Activated CD4-positive, CD25-positive, alpha-beta regulatory T cell (primary cell): ENCODE measurements around the gene SMG6.
"Not testable (repeated sequence)": the region's sequence is repeated elsewhere in the genome, so short reads cannot be mapped to it uniquely, and the experiment has no call there.

Experiments
- DNase-seq, 4 experiments: peaks; one replicate each; lab custom pipeline; 2025; lab: John Stamatoyannopoulos, UW

Gene SMG6

DNA sequence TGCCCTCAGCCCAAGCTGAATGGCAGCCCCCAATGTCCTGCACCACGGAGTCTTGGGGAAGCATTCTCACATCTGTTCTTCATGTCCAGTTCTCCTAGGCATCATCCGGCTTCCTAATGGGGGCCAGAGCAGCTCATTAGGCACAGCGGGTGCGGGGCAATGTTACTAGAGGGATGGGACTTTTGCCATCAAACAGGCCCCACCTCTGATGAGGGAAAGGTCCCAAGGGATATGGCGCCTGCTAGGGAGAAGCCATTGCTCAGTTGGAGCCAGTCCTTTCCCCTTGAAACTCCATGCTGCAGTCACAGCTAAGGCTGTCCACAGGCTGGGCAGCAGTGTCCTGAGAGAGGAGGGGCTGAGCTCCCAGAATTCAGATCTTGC is 275.4 kb downstream of the SMG6 start:
- DNase-seq: no peak

GRCh38 chr17:2027528-2028233 is 275.9 kb downstream of the SMG6 start:
- no peak for DNase-seq

- no peak for DNase-seq
Measured at GRCh38 chr17:2025622-2026309, 277.8 kb downstream of the SMG6 start.

GRCh38 chr17:2025220-2025621 is 278.4 kb downstream of the SMG6 start, which contains the start of gene RTN4RL1:
RTN4RL1 (minus strand) TSS chr17:2025334; CDS start chr17:2024865, 469 bp downstream.
- peak; percentile 29 to 49 (median 38) for DNase-seq

DNA sequence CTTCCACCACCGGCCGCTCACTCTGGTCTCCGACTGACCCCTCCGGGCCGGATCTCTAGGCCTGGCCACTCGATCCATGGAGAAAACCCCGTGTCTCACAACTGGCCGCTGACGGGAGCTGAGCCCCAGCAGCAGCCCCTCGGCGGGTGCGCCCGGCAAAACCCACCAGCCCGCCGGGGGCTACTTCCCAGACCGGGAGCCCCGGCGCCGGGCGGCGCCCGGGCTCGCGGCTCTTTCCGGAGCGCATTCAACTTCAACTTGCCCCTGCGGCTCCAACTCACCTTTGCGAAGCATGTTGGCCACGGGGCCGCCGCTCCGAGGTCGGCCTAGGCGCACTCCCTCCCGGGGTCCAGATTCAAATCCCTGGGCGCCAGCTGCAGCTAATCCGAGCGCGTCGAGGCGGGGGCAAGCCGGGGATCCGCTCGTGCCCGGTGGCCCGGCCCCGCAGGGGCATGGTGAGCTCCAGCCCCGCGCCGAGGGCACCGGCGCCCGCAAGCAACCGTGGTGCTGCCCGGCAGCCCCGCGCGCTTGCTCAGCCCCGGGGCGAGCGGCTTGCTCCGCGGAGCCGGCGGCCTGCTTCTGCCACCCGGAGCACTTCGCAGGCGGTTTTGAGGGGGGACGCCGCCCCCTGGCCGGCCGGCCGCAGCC is 278.9 kb downstream of the SMG6 start:
- no peak for DNase-seq

- DNase-seq: no peak
Measured at GRCh38 chr17:2023692-2024571, 279.7 kb downstream of the SMG6 start.

- no peak for DNase-seq
Measured at GRCh38 chr17:2023256-2023655, 280.3 kb downstream of the SMG6 start.

GRCh38 chr17:2022647-2023240 is 280.8 kb downstream of the SMG6 start:
- no peak for DNase-seq

GRCh38 chr17:2020721-2021120 is 282.9 kb downstream of the SMG6 start:
- DNase-seq: no peak

DNA sequence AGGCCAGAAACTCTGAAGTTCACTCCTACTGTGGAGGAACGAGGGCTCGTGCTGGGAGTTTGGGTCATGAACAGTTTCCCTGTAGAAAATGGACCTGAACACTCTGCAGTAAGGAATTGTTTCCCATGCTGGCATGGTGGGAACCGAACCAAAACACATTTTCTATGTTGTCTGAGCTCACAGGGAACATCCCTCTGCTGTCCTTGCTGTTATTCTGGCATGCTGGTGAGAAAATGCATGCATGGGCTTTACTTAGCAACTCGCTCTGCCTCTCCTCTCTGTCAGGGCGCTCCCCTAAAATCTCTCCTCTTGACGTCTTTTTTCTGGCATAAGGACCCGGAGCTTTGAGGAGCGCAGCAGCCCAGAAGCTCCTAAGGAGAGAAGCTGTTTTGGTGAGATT is 283.9 kb downstream of the SMG6 start:
- no peak for DNase-seq

DNA sequence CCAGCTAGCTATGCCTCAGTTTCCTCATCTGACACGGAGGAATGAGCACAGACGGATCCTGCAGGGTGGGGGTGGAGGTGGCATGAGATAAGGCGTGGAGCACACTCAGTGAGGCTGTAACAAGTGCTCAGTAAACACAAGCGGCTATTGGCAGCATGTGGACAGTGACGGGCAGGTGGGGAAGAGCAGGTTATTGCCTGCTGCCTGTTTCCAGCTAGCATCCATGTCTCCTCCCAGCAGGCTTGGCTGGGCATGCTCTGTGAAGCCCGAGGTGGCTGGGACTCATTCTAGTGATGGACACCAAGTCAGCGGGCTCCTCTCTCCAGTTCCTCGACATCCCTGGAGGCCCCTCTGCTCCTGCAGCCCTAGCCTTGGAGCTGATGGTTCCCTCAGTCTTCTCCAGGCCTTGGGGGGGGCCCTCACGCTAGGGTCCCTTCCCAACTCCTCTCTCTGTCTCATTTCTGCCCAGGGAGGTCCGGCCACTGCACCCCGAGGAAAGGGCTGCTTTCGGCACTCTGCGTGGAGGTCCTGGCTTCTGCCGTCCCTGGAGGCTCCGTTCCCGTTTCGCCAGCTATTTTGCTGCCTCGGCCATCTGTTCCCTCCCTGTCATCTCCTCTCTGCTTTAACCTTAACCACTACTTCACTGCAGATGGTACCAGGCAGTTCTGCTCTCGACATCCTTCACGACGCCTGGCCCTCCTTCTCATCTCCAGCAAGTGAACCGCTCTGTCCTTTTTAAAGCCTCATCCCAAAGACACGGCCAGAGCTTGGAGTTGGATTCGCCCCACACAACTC is 284.7 kb downstream of the SMG6 start:
- no peak for DNase-seq

GRCh38 chr17:2017274-2017941 is 286.2 kb downstream of the SMG6 start:
- no peak for DNase-seq

DNA sequence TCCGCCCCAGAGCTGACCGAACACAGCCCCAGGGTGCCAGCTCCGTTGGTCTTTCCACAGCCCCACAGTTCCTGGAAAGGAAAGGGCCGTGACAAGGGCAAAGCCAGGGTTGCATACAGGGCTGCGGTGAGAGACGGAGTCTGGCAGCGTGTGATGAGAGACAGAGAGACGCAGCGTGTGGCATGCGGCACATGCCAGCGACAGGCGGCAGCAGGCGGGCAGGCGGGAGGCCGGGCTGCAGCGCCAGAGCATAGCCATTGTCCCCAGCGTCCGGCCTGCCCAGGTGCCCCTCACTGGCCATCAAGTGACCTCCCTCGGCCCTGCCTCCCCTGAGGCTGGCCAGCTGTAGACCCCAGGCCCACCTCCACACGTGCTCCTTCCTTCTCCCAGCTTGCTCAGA is 287.1 kb downstream of the SMG6 start:
- DNase-seq: no peak

GRCh38 chr17:2015314-2015713 is 288.3 kb downstream of the SMG6 start:
- DNase-seq: no peak

DNA sequence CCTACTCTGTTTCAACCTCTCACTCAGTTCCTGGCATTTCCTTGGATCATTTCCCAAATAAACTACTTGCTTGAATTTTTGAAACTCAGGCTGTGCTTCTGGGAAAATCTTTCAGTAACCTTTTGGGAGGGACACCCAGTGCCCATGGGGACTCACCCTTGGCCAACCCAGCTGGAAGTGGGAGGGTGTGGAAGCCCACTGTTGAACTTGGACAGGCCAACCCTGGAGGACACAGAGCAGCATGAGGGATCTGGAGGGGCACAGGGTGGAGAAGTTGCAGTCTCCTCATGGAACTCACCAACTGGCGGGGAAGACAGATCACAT is 289.6 kb downstream of the SMG6 start:
- DNase-seq: no peak

DNA sequence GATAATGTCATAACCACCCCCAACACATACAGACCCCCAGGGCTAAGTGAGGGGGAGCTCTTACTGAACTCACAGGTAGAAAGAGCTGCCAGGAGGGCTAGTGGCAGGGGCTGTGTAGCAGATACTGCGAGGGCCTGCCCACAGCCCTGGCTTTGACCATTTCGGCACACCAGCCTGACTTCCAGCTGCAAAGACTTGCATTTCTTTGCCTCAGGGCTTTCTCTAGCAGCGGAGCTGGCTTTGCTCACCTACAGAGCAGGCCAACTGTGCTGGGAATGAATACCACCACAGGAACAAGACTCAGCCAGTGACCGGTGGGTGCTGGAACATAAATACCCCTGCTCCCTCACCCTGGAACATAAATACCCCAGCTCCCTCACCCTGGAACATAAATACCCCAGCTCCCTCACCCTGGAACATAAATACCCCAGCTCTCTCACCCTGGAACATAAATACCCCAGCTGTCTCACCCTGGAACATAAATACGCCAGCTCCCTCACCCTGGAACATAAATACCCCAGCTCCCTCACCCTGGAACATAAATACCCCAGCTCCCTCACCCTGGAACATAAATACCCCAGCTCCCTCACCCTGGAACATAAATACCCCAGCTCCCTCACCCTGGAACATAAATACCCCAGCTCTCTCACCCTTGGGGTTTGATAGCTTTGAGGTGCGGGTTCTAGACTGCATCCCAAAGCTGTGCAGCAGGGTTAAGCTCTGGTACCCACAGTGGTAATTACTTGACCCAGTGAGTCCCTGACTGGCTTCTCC is 290.2 kb downstream of the SMG6 start:
- not testable (repeated sequence) for DNase-seq

DNA sequence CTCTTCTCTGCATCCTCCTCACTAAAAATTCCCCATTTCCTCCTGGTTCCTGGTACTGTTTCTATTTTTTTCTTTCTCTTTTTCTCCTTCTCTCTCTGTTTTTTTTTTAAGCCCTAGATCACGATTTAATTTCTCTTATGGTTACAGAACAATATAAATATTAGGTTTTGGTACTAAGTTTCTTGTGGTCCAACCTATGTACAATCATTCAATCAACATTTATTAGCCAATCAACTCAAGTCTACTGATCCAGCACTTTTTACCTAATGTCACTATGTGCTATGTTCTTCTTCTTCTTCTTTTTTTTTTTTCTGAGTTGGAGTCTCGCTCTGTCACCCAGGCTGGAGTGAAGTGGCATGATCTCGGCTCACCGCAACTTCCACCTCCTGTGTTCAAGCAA is 291.1 kb downstream of the SMG6 start:
- no peak for DNase-seq

DNA sequence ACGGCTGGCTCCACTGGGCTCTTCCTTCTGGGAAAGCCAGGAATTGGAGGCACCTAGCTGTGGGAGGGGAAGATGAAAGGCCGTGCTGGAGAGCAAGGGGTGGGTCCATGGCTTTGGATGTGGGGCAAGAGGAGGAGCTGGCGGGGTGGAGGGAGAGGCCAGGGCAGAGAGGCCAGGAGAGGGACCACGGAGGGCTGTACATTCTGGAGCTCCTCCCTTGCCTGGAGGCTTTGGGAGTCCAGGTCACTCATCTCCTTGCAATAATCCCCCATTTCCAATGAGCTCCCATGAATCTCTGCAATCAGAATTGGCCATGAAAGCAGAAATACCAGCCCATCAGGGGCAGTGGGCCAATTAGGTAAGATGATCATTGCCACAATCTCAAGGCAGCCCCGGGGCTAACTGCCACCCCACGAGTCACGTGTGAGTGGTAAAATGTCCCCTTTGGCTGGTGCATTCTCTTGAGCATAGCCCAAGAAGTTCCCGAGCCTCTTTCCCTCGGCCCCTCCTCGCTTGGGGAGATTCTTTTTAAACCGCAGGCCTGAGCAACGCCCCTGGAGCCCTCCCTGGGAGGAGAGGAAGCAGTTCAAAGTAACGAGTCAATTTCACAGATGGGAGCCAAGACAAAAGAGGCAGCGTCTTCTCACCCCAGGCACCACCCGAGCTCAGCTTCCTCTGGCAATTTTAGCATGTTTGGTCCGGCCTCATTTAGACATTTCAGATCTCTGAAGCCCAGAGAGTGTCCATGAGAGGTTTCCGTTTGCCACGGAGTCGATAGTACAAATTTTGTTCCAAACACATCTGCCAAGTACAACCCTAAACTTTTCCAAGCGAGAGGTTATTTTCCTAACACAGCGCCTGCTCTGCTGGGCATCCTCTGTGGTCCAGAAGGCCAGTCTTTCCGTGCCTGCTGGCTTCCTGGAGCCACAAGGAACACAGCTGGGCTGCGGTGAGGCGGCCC is 291.9 kb downstream of the SMG6 start:
- no peak for DNase-seq
